ENCODE results near the gene PDE4C. TPM values are rescaled to one million over a fixed set of nuclear protein-coding genes. Genes with fewer than 3 reads are reported as not detected.

PDE4C gene
- total and polyA plus RNA-seq, 9 of the 15 experiments (the other 6 are each of a cell fraction or from before 2014, with no cell fraction given) = 0.04 to 0.91 (median 0.20) TPM; not detected in 1

GRCh38 chr19:18262144-18262543 lies 35.9 kb upstream of the PDE4C start:
- no peak for FAIRE-seq
- H3K79me2 ChIP-seq (ENCODE audit: control insufficient read depth, insufficient read depth, low read length) = no peaks in the 10 kb centered on the region
- ChIA-PET POLR2A (interaction anchor here (1.2 to 3.3 kb wide), 5 partner anchors 9 to 38 kb away, joined by 3 to 44 read pairs (median 7); partner anchors contain the start of genes IQCN and JUND), CTCF (ENCODE audit: low intra/inter-chr PET ratio) (no interaction called here)
- H3K9me1 ChIP-seq (ENCODE audit: control insufficient read depth, insufficient read depth, low read length) = no peaks in the 10 kb centered on the region
- intact Hi-C loops (cut with micrococcal nuclease) (no loop called here), in situ Hi-C loops (cut with MboI) (no loop called here)
- no peak for TF ChIP-seq PURB (CRISPR knock-in tag; IDR thresholded peaks at IDR 0.05; ENCODE audit: low read depth)
- TF ChIP-seq PML (IDR thresholded peaks at IDR 0.05; ENCODE audit: low read length) = no peak
- TF ChIP-seq NCOR1 (IDR thresholded peaks at IDR 0.05) = no peak
- TF ChIP-seq GTF2A2 (tag; IDR thresholded peaks at IDR 0.05) = no peak
- no peak for TF ChIP-seq TRIM28 (IDR thresholded peaks at IDR 0.05)
- TF ChIP-seq PTTG1 (tag; IDR thresholded peaks at IDR 0.05; ENCODE audit: low read depth) = no peak
- no peak for TF ChIP-seq NR1H2 (CRISPR knock-in tag; IDR thresholded peaks at IDR 0.05)
- TF ChIP-seq FOS (IDR thresholded peaks at IDR 0.05; ENCODE audit: extremely low read depth, insufficient read length) = no peak
- no peak for ATAC-seq
- no TSS peak for BruUV-seq (replicated peaks)
- H3K27ac ChIP-seq (ENCODE audit: extremely low read depth, low read depth, low read length) = no peak overlapping the region
- no peak overlapping the region for H3K9ac ChIP-seq (ENCODE audit: insufficient read depth in 1 of 2, low read depth in 2 of 2, low read length in 2 of 2)
- H3K36me3 ChIP-seq (ENCODE audit: control insufficient read depth, insufficient read depth, low read length) = no peaks in the 10 kb centered on the region
- no peak overlapping the region for H3K4me3 ChIP-seq
- peaks cover 10 to 41% of the 10 kb centered on the region in 2 experiments for H3K4me1 ChIP-seq (replicated peaks in 1 of 2; ENCODE audit: control insufficient read depth in 2 of 2, insufficient read depth in 2 of 2, low read length in 2 of 2)
- no peak overlapping the region for H3K4me2 ChIP-seq (ENCODE audit: insufficient read depth, low read length)
- no peaks in the 10 kb centered on the region for H3K9me3 ChIP-seq (replicated peaks; ENCODE audit: control insufficient read depth, insufficient read depth, low read depth, low read length)
- no peak for DNase-seq (ENCODE audit: extremely low read depth in 1 of 4, low spot score in 3 of 4)
- H3K27me3 ChIP-seq (ENCODE audit: control insufficient read depth in 2 of 2, insufficient read depth in 2 of 2, low read length in 2 of 2) = peaks cover 2 to 16% of the 10 kb centered on the region in 2 experiments; a peak in 2 of 5 replicates
- no peaks in the 10 kb centered on the region for H4K20me1 ChIP-seq (replicated peaks; ENCODE audit: control insufficient read depth, insufficient read depth, low read length)
- no peak overlapping the region for H2AFZ ChIP-seq (ENCODE audit: low read depth, low read length)

GRCh38 chr19:18261474-18261873 lies 35.2 kb upstream of the PDE4C start:
- H2AFZ ChIP-seq (ENCODE audit: low read depth, low read length) = no peak overlapping the region
- H3K9ac ChIP-seq (ENCODE audit: insufficient read depth in 1 of 2, low read depth in 2 of 2, low read length in 2 of 2) = no peak overlapping the region
- H3K79me2 ChIP-seq (ENCODE audit: control insufficient read depth, insufficient read depth, low read length) = no peaks in the 10 kb centered on the region
- no peak overlapping the region for H3K4me3 ChIP-seq
- FAIRE-seq = no peak
- 33% methylated on average over 2 of the region's 2 CpGs for WGBS (ENCODE audit: insufficient coverage, low coverage, missing lambda C conversion rate)
- no TSS peak for BruUV-seq (replicated peaks)
- ATAC-seq = no peak
- no peaks in the 10 kb centered on the region for H3K36me3 ChIP-seq (ENCODE audit: control insufficient read depth, insufficient read depth, low read length)
- H3K9me1 ChIP-seq (ENCODE audit: control insufficient read depth, insufficient read depth, low read length) = no peaks in the 10 kb centered on the region
- intact Hi-C loops (cut with micrococcal nuclease) (no loop called here), in situ Hi-C loops (cut with MboI) (no loop called here)
- H3K4me2 ChIP-seq (ENCODE audit: insufficient read depth, low read length) = no peak overlapping the region
- ChIA-PET POLR2A (interaction anchor here (0.9 to 2.9 kb wide), 4 partner anchors 14 to 76 kb away, joined by 4 to 35 read pairs (median 6); partner anchors contain the start of gene IQCN), CTCF (ENCODE audit: low intra/inter-chr PET ratio) (no interaction called here)
- no peak for DNase-seq (ENCODE audit: extremely low read depth in 1 of 4, low spot score in 3 of 4)
- no peaks in the 10 kb centered on the region for H3K9me3 ChIP-seq (replicated peaks; ENCODE audit: control insufficient read depth, insufficient read depth, low read depth, low read length)
- H4K20me1 ChIP-seq (replicated peaks; ENCODE audit: control insufficient read depth, insufficient read depth, low read length) = no peaks in the 10 kb centered on the region
- peaks cover 5 to 17% of the 10 kb centered on the region in 2 experiments; a peak in 3 of 5 replicates for H3K27me3 ChIP-seq (ENCODE audit: control insufficient read depth in 2 of 2, insufficient read depth in 2 of 2, low read length in 2 of 2)
- H3K27ac ChIP-seq (ENCODE audit: extremely low read depth, low read depth, low read length) = no peak overlapping the region
- peaks cover 8 to 36% of the 10 kb centered on the region in 2 experiments for H3K4me1 ChIP-seq (replicated peaks in 1 of 2; ENCODE audit: control insufficient read depth in 2 of 2, insufficient read depth in 2 of 2, low read length in 2 of 2)
- TF ChIP-seq HIVEP1 (CRISPR knock-in tag; IDR thresholded peaks at IDR 0.05) (no peak), OTX1 (CRISPR knock-in tag; IDR thresholded peaks at IDR 0.05) (no peak), SIN3A (IDR thresholded peaks at IDR 0.05; ENCODE audit: borderline replicate concordance in 2 of 2, control insufficient read depth in 1 of 2, low read depth in 2 of 2, low read length in 2 of 2) (no peak), ZMIZ1 (IDR thresholded peaks at IDR 0.05; ENCODE audit: low read depth in 2 of 2, low read length in 2 of 2) (no peak), HBP1 (CRISPR knock-in tag; IDR thresholded peaks at IDR 0.05) (no peak)
